GM18508 (cell line): ENCODE measurements around the gene NPTX1.

ENCODE experiments used
- ATAC-seq: cut with Tn5 transposase; IDR thresholded peaks from one replicate; pipeline ENCODE4 v1.9.1; 2021; ENCODE audit warnings: moderate number of reproducible peaks; ENCODE audit not compliant: insufficient read depth, unreplicated experiment

Gene NPTX1

GRCh38 chr17:80430446-80431245 lies 45.8 kb downstream of the NPTX1 start:
- ATAC-seq, result no peak

- ATAC-seq, result no peak
Observed at GRCh38 chr17:80429356-80430275, 46.8 kb downstream of the NPTX1 start.

- no peak for ATAC-seq
Observed at GRCh38 chr17:80428796-80429195, 47.6 kb downstream of the NPTX1 start.

- ATAC-seq, result no peak
Observed at GRCh38 chr17:80428363-80428762, 48.0 kb downstream of the NPTX1 start.

- no peak for ATAC-seq
Observed at GRCh38 chr17:80427366-80428282, 48.8 kb downstream of the NPTX1 start.

- no peak for ATAC-seq
Observed at GRCh38 chr17:80426671-80427326, 49.6 kb downstream of the NPTX1 start.

GRCh38 chr17:80425835-80426426 lies 50.5 kb downstream of the NPTX1 start:
- ATAC-seq, result no peak

GRCh38 chr17:80424878-80425765 lies 51.3 kb downstream of the NPTX1 start:
- ATAC-seq, result no peak

GRCh38 chr17:80424261-80424660 lies 52.1 kb downstream of the NPTX1 start:
- ATAC-seq, result no peak

- ATAC-seq, result no peak
Observed at GRCh38 chr17:80423536-80424225, 52.7 kb downstream of the NPTX1 start.

- ATAC-seq, result no peak
Observed at GRCh38 chr17:80422981-80423380, 53.4 kb downstream of the NPTX1 start.

GRCh38 chr17:80422276-80422675 lies 54.1 kb downstream of the NPTX1 start:
- no peak for ATAC-seq

- ATAC-seq, result no peak
Observed at GRCh38 chr17:80421381-80422090, 54.9 kb downstream of the NPTX1 start.

- no peak for ATAC-seq
Observed at GRCh38 chr17:80419255-80419654, 57.2 kb downstream of the NPTX1 start.

GRCh38 chr17:80418589-80418988 lies 57.8 kb downstream of the NPTX1 start:
- ATAC-seq, result no peak
